HCT116 (cell line): ENCODE measurements around the gene NPIPB2. TPM values are rescaled to one million over a fixed set of nuclear protein-coding genes. Genes with fewer than 3 reads are reported as not detected.
A peak's percentile ranks its signal among the peaks of the same experiment; 100 is the strongest.

ENCODE experiments used
- ATAC-seq: fragments of 200-7000 bp; cut with Tn5 transposase; 2 replicates; pipeline ENCODE4 v1.9.1; 2020; ENCODE audit warnings: mild to moderate bottlenecking, moderate library complexity
- BruUV-seq: library from RNA; stranded (reverse); fragments of 400-500 nt; replicated peaks from 2 replicates; lab custom pipeline; 2021; lab: Mats Ljungman, UMichigan
- CTCF ChIA-PET: fragments of 300-600 bp; sonication (Branson Sonifier 250); formaldehyde crosslinking; loops from one replicate; lab custom pipeline; 2021; ENCODE audit warnings: antibody characterized with exemption; lab: Charles Lee
- POLR2A ChIA-PET: fragments of 300-600, 350-600 bp; sonication (Branson Sonifier 250); formaldehyde crosslinking; loops from one replicate; lab custom pipeline; 2021; ENCODE audit warnings: antibody characterized with exemption; lab: Charles Lee
- RAD21 ChIA-PET, 2 experiments: fragments of 300-600 bp; sonication (Branson Sonifier 250); formaldehyde crosslinking; loops; one replicate each; lab custom pipeline; 2023; ENCODE audit warnings: low total read pairs in 2 of 2; ENCODE audit not compliant: uncharacterized antibody in 2 of 2, unreplicated experiment in 2 of 2, low non-redundant PET in 1 of 2; lab: Charles Lee
- DNase-seq: peaks from one replicate; pipeline ENCODE4 v3.0.0-alpha.2; 2010; ENCODE audit warnings: low read depth, low spot score
- H2AFZ ChIP-seq: fragments of 200-600 bp; shearing (Covaris generic), sonication (generic); 2 replicates; pipeline ENCODE4 v1.6.1; 2017; ENCODE audit warnings: low read depth, mixed run types, mixed read lengths, antibody characterized with exemption, low read length; ENCODE audit not compliant: poor library complexity, severe bottlenecking
- H3K27ac ChIP-seq: 2 replicates; pipeline ENCODE4 v1.5.1; 2012; ENCODE audit warnings: low read depth, low read length
- H3K27me3 ChIP-seq: fragments of 200-600 bp; sonication (generic); 2 replicates; pipeline ENCODE4 v1.6.1; 2016; ENCODE audit warnings: mixed run types, low read length, mixed read lengths; ENCODE audit not compliant: insufficient read depth
- H3K36me3 ChIP-seq, 2 experiments: fragments of 200-500 bp in 1 of 2; fragments of 200-600 bp in 1 of 2; sonication (Bioruptor generic) in 1 of 2; sonication (generic) in 1 of 2; 2 replicates each; pipeline versions ENCODE4 v1.5.1 to v1.6.1; 2014 to 2016; ENCODE audit warnings: low read length in 2 of 2, inconsistent platforms in 1 of 2, mixed read lengths in 1 of 2, mixed run types in 1 of 2; ENCODE audit not compliant: insufficient read depth in 2 of 2, control insufficient read depth in 1 of 2
- H3K4me1 ChIP-seq, 2 experiments: fragments of 200-600 bp in 1 of 2; sonication (generic) in 1 of 2; 2 replicates each; pipeline versions ENCODE4 v1.5.1 to v1.6.1; 2012 to 2017; ENCODE audit warnings: low read length in 2 of 2, inconsistent platforms in 1 of 2, mild to moderate bottlenecking in 1 of 2, mixed read lengths in 1 of 2, mixed run types in 1 of 2, moderate library complexity in 1 of 2; ENCODE audit not compliant: insufficient read depth in 2 of 2, control insufficient read depth in 1 of 2
- H3K4me2 ChIP-seq: fragments of 200-600 bp; sonication (generic); 2 replicates; pipeline ENCODE4 v1.6.1; 2017; ENCODE audit warnings: mixed run types, low read length, mixed read lengths
- H3K4me3 ChIP-seq, 2 experiments: fragments of 200-600 bp in 1 of 2; sonication (generic) in 1 of 2; replicated peaks in 1 of 2; 2 replicates each; pipeline ENCODE4 v1.5.1; 2011 to 2016; ENCODE audit warnings: low read length in 2 of 2, control low read depth in 1 of 2, low read depth in 1 of 2, mild to moderate bottlenecking in 1 of 2, mixed read lengths in 1 of 2, mixed run types in 1 of 2
- H3K79me2 ChIP-seq: fragments of 200-600 bp; sonication (generic); 2 replicates; pipeline ENCODE4 v1.6.1; 2017; ENCODE audit warnings: mild to moderate bottlenecking, mixed run types, low read length, moderate library complexity, mixed read lengths; ENCODE audit not compliant: insufficient read depth
- H3K9ac ChIP-seq: fragments of 200-600 bp; sonication (generic); 2 replicates; pipeline ENCODE4 v1.6.1; 2016; ENCODE audit warnings: low read length, mixed read lengths
- H3K9me2 ChIP-seq: fragments of 200-600 bp; sonication (generic), shearing (Covaris generic); 2 replicates; pipeline ENCODE4 v1.6.1; 2017; ENCODE audit warnings: mixed run types, mild to moderate bottlenecking, moderate library complexity; ENCODE audit not compliant: insufficient read depth
- H3K9me3 ChIP-seq, 2 experiments: fragments of 200-500 bp in 1 of 2; fragments of 200-600 bp in 1 of 2; sonication (Bioruptor generic) in 1 of 2; sonication (generic) in 1 of 2; 2 replicates each; pipeline ENCODE4 v1.6.1; 2014 to 2017; ENCODE audit warnings: low read length in 2 of 2, mixed read lengths in 2 of 2, inconsistent platforms in 1 of 2, low read depth in 1 of 2, mild to moderate bottlenecking in 1 of 2, mixed run types in 1 of 2, moderate library complexity in 1 of 2; ENCODE audit not compliant: control insufficient read depth in 1 of 2, insufficient read depth in 1 of 2
- H4K20me1 ChIP-seq: fragments of 200-600 bp; sonication (generic), shearing (Covaris generic); 2 replicates; pipeline ENCODE4 v1.6.1; 2017; ENCODE audit warnings: mixed run types, mild to moderate bottlenecking, moderate library complexity; ENCODE audit not compliant: insufficient read depth
- CTCF ChIP-seq, 3 experiments: fragments of 200-600 bp in 1 of 3; sonication (generic) in 1 of 3; IDR thresholded peaks in 2 of 3; conservative IDR thresholded peaks in 1 of 3; 2 replicates each; pipeline ENCODE4 v1.5.1; 2012 to 2017; ENCODE audit warnings: low read depth in 2 of 3, low read length in 2 of 3, antibody characterized with exemption in 1 of 3, borderline replicate concordance in 1 of 3, control low read depth in 1 of 3, mild to moderate bottlenecking in 1 of 3, mixed read lengths in 1 of 3, mixed run types in 1 of 3, moderate library complexity in 1 of 3; ENCODE audit not compliant: insufficient read depth in 1 of 3
- EZH2 ChIP-seq: fragments of 200-600 bp; sonication (generic); IDR thresholded peaks from 2 replicates; pipeline ENCODE4 v1.6.1; 2017; ENCODE audit warnings: antibody characterized with exemption, mixed run types
- POLR2A ChIP-seq: IDR thresholded peaks from 2 replicates; pipeline ENCODE4 v1.7.0; 2011; ENCODE audit warnings: borderline replicate concordance; ENCODE audit not compliant: insufficient read depth, insufficient read length; ENCODE audit errors: extremely low read depth
- RAD21 ChIP-seq: IDR thresholded peaks from 2 replicates; pipeline ENCODE4 v1.6.1; 2012; ENCODE audit warnings: low read depth, mild to moderate bottlenecking
- intact Hi-C: fragments of 100-400 bp; cut with micrococcal nuclease; formaldehyde crosslinking; loops from 2 replicates; pipeline ENCODE4 v1.10.0; 2022
- total RNA-seq: library from RNA; stranded (reverse); gene quantifications from one replicate; pipeline ENCODE4 v1.2.1, GENCODE V29; 2021; ENCODE audit not compliant: unreplicated experiment

The NPIPB2 gene
- total RNA-seq, 1 experiment from 2014 or later, result 10.7 TPM

GRCh38 chr16:11950388-11950787 is 8.5 kb upstream of the NPIPB2 start:
- no peaks in the 10 kb centered on the region for H3K36me3 ChIP-seq
- ATAC-seq, result no peak
- intact Hi-C loops, result no loop called here
- H3K27me3 ChIP-seq, result no peaks in the 10 kb centered on the region
- H3K79me2 ChIP-seq, result no peaks in the 10 kb centered on the region
- BruUV-seq, result no TSS peak
- DNase-seq, result no peak
- H4K20me1 ChIP-seq, result no peaks in the 10 kb centered on the region
- no peak overlapping the region for H3K4me3 ChIP-seq
- ChIA-PET CTCF (no interaction called here), RAD21 (no interaction called here), POLR2A (no interaction called here)
- no peak overlapping the region for H3K9ac ChIP-seq
- no peak overlapping the region for H3K27ac ChIP-seq
- H3K4me2 ChIP-seq, result no peak overlapping the region
- no peak for TF ChIP-seq POLR2A
- TF ChIP-seq, all 23 proteins: peak for 0
- H2AFZ ChIP-seq, result no peak overlapping the region
- H3K4me1 ChIP-seq, result no peaks in the 10 kb centered on the region
- no peaks in the 10 kb centered on the region for H3K9me2 ChIP-seq
- no peaks in the 10 kb centered on the region for H3K9me3 ChIP-seq

- Histone ChIP-seq H3K36me3 (no peaks in the 10 kb centered on the region), H3K27ac (no peak overlapping the region), H3K9ac (no peak overlapping the region), H3K79me2 (no peaks in the 10 kb centered on the region), H4K20me1 (no peaks in the 10 kb centered on the region), H3K9me3 (no peaks in the 10 kb centered on the region), H3K27me3 (no peaks in the 10 kb centered on the region), H3K4me3 (no peak overlapping the region), H2AFZ (no peak overlapping the region), H3K4me1 (no peaks in the 10 kb centered on the region), H3K4me2 (no peak overlapping the region), H3K9me2 (no peaks in the 10 kb centered on the region)
- ChIA-PET POLR2A (no interaction called here), RAD21 (interaction anchor here in 1 of 2 experiments (1.7 kb wide), 1 partner anchor 118 kb away, joined by 11 read pairs; no protein-coding TSS in a partner anchor), CTCF (interaction anchor here (0.7 to 1.9 kb wide), 2 partner anchors 118 to 553 kb away, joined by 3 to 34 read pairs; no protein-coding TSS in a partner anchor)
- BruUV-seq, result no TSS peak
- intact Hi-C loops, result loop anchor here (1.0 kb wide), 1 partner anchor 119 kb away; no protein-coding TSS in a partner anchor
- peak; percentile 99 for ATAC-seq
- peak; percentile 28 for DNase-seq
- no peak for TF ChIP-seq EZH2
- TF ChIP-seq CTCF (IDR thresholded peaks at IDR 0.05 in 2 of 3, conservative IDR thresholded peaks at IDR 0.05 in 1 of 3; ENCODE audit: borderline replicate concordance in 1 of 3, insufficient read depth in 1 of 3, low read depth in 2 of 3, low read length in 2 of 3), result peak; percentile 47 to 70 (median 51); a peak in 5 of 6 replicates
- peak; percentile 83 for TF ChIP-seq RAD21
- TF ChIP-seq, all 23 proteins: peak for 2
Measured at GRCh38 chr16:11949527-11949926, 7.7 kb upstream of the NPIPB2 start.
